H7 (cell line): Measurements from ENCODE around the gene AGBL3. TPM values are rescaled to one million over a fixed set of nuclear protein-coding genes. Genes with fewer than 3 reads are reported as not detected.
"Not testable (repeated sequence)": the region's sequence is repeated elsewhere in the genome, so short reads cannot be mapped to it uniquely, and the experiment has no call there.

Experiments
- DNase-seq: peaks from one replicate; pipeline ENCODE4 v3.0.0; 2012
- H3K27me3 ChIP-seq: 2 replicates; pipeline ENCODE4 v1.6.0; 2011; ENCODE audit warnings: mild to moderate bottlenecking, low read length; ENCODE audit not compliant: control insufficient read depth, insufficient read depth
- H3K36me3 ChIP-seq: replicated peaks from 2 replicates; pipeline ENCODE4 v1.5.1; 2011; ENCODE audit warnings: low read length; ENCODE audit not compliant: control insufficient read depth, insufficient read depth
- H3K4me3 ChIP-seq: 2 replicates; pipeline ENCODE4 v1.5.1; 2011; ENCODE audit warnings: low read depth, mild to moderate bottlenecking, control low read depth, low read length, moderate library complexity; ENCODE audit not compliant: insufficient read depth
- total RNA-seq: library from RNA; depleted of rRNA; stranded (reverse); fragments of >200 nt; shearing (Covaris generic); gene quantifications from 2 replicates; pipeline ENCODE4 v1.2.3, GENCODE V29; 2014

AGBL3 gene
- total RNA-seq, 1 experiment from 2014 or later = 1.7 TPM

GRCh38 chr7:135169141-135169963, 183.0 kb downstream of the AGBL3 start:
- Histone ChIP-seq H3K36me3 (peaks cover 36% of the 10 kb centered on the region), H3K4me3 (peak overlapping the region; percentile 91), H3K27me3 (no peaks in the 10 kb centered on the region)
- peak; percentile 80 for DNase-seq

GRCh38 chr7:135169964-135170273, 183.6 kb downstream of the AGBL3 start:
- Histone ChIP-seq H3K27me3 (no peaks in the 10 kb centered on the region), H3K4me3 (peak overlapping the region; percentile 91), H3K36me3 (peaks cover 34% of the 10 kb centered on the region)
- no peak for DNase-seq

DNA sequence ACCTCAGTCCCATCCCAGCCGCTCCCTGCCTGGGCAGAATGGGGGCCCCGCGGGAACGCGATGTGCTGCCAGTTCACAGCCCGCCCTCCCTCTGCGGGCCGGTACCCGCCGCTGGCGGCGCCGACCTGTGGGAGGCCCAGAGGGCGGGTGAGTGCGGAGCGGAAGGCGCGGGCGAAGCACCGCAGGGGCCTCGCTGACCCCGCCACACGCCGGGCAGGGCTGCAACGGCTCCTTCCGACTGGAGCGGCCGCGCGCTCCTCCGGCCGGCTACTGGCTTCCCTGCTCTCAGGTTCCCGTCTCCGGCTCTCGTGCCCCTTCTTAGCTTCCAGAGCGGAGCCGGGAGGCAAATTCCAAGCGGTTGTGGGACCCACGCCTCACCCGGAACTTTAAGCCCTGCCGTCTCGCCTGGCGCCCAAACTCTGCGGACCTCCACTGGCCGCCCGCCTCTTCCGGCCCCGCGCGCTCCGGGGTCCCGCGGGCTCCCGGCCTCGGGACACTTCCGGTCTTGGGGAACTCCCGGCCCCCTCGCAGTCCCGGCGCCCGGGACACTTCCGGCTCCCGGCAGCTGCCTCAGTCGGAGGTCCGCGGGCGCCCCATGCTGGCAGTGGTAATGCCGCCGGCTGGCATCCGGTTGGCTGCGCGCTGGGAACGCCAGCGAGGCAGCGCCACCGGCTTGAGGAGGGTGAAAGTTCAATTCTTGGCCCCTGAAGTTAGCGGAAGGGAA, 184.1 kb downstream of the AGBL3 start, which contains the start of gene CYREN:
Gene CYREN, minus strand, starts transcription at position 434 of the 724 bp plus-strand sequence. CDS start 1,785 bp downstream, outside the sequence.
- Histone ChIP-seq H3K36me3 (peaks cover 32% of the 10 kb centered on the region), H3K27me3 (no peaks in the 10 kb centered on the region), H3K4me3 (peak within 1 kb of the TSS; percentile 91)
- DNase-seq = peak; percentile 94

GRCh38 chr7:135170998-135171481, 184.7 kb downstream of the AGBL3 start:
- DNase-seq, H3K27me3 ChIP-seq: not testable (repeated sequence)
- peak overlapping the region; percentile 91 for H3K4me3 ChIP-seq
- H3K36me3 ChIP-seq = peaks cover 26% of the 10 kb centered on the region

- DNase-seq = peak; percentile 27
- not testable (repeated sequence) for H3K4me3 ChIP-seq, H3K27me3 ChIP-seq
- peaks cover 19% of the 10 kb centered on the region for H3K36me3 ChIP-seq
Measured at GRCh38 chr7:135171581-135172291, 185.4 kb downstream of the AGBL3 start.

DNA sequence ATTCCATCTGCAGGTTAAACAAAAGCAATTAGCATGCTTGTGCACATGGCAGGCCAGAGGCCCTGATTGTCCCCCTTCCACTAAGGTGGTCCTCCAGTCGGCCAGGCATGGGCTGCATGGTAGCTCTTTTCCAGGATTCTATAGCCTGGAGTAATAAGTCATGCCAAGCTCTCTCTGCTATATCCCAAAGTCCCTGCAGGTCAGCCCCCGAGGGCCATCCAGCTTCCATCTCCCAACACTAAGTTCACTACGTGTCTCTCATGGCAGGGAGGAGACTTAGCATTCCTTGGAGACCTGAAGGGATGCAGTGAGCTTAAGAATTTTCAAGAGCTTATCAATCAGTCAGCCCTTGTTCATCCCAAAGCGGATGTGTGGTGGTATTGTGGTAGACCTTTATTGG, 187.6 kb downstream of the AGBL3 start:
- not testable (repeated sequence) for H3K36me3 ChIP-seq, H3K4me3 ChIP-seq, DNase-seq, H3K27me3 ChIP-seq

DNA sequence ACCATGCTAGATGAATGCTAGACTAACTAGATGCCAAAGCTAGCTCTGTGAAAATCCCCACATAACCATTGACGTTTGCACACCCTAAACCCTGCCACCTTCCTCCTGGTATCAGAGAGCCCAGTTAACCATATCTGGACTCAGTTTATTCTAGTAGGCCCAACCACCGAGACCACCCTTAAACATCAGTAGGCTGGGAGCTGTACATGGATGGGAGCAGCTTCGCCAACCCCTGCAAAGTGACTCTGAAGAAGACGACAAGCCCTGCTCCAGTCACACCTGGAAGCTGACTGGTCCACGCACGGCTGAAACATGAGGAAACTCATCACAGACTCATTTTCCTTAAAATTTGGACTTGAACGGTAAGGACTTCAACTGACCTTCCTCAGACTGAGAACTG, 188.6 kb downstream of the AGBL3 start:
- DNase-seq = no peak
- Histone ChIP-seq H3K36me3 (no peaks in the 10 kb centered on the region), H3K4me3 (no peak overlapping the region), H3K27me3 (no peaks in the 10 kb centered on the region)

DNA sequence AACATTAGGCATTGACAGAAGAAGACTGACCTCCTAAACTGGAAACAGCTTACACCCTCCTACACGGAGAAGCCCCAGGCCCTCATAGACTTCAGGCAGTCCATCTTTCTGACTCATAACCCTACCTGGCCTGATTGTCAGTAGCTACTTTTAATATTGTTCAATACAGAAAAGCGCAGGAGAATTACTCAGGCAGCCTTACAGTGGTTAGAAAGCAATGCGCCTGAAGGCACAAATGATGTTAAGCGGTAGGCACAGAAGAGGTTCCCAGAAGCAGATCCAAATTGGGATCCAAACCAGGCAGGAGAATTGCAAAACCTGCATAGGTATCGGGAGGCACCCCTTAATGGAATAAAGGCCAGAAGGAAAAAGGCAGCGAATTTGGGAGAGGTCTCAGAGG, 189.6 kb downstream of the AGBL3 start:
- H3K27me3 ChIP-seq = no peaks in the 10 kb centered on the region
- no peak for DNase-seq
- no peaks in the 10 kb centered on the region for H3K36me3 ChIP-seq
- no peak overlapping the region for H3K4me3 ChIP-seq

DNA sequence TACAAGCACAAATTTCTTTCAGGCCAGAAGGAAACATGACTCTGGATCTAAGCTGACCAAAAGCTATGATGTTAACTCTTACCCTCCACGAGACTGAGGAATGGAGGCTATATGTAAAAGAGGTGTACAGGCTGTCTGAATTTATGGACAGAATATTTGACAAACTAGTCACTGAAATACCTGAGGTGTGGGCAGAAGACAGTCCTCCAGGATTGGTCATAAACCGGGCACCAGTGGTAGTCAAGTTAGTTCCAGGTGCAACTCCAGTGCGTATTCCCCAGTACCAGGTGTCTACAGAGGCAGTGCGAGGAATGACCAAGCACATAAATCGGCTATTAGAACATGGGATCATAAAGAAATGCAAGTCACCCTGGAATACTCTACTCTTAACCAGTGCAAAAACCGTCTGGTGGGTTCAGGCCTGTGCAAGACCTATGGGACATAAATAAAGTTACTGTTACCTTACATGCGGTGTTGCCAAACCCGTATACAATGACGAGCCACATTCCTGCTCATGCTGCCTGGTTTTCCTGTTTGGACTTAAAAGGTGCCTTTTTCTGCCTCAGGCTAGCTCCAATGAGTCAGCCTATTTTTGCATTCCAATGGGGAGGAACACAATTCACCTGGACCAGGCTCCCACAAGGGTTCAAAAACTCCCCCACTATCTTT, 190.9 kb downstream of the AGBL3 start:
- DNase-seq = no peak
- Histone ChIP-seq H3K27me3 (no peaks in the 10 kb centered on the region), H3K36me3 (no peaks in the 10 kb centered on the region), H3K4me3 (no peak overlapping the region)

DNA sequence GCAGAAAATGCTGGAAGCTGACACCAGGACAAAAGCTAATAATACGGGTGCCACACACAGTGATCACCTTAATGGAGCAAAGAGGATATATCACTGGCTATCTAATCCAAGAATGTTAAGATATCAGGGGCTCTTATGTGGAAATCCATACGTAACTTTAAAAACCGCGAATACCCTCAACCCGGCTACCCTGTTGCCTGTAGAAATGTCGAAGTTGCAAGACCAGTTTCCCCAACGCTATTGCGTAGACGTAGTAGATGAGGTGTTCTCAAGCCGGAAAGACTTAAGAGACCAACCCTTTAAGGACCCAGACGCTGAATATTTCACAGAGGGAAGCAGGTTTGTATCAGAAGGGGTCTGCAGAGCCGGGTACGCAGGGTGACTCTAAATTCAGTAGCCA, 192.1 kb downstream of the AGBL3 start:
- Histone ChIP-seq H3K36me3 (no peaks in the 10 kb centered on the region), H3K4me3 (no peak overlapping the region), H3K27me3 (no peaks in the 10 kb centered on the region)
- DNase-seq = no peak

DNA sequence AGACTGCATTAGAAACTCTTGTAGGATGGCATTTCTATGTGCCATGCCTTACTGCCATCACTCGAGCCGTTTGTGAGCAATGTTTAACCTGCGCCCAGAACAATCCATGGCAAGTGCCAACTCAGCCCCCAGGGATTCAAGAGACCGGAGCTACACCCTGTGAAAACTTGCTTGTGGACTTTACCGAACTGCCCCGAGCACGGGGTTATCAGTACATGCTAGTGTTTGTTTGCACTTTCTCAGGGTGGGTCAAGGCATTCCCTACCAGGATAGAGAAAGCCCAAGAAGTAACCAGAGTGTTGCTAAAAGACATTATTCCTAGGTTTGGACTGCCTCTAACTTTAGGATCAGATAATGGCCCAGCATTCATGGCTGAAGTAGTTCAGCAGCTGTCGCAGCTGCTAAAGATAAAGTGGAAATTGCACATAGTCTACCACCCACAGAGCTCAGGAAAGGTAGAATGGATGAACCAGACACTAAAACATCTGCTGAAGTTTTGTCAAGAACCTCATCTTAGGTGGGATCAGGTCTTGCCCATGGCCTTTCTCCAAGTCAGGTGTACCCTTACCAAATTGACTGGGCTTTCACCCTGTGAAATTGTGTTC, 193.1 kb downstream of the AGBL3 start:
- Histone ChIP-seq H3K27me3 (no peaks in the 10 kb centered on the region), H3K36me3 (0 out of 2 replicates have a peak, but pooled peaks cover 1% of the 10 kb centered on the region), H3K4me3 (no peak overlapping the region)
- no peak for DNase-seq

DNA sequence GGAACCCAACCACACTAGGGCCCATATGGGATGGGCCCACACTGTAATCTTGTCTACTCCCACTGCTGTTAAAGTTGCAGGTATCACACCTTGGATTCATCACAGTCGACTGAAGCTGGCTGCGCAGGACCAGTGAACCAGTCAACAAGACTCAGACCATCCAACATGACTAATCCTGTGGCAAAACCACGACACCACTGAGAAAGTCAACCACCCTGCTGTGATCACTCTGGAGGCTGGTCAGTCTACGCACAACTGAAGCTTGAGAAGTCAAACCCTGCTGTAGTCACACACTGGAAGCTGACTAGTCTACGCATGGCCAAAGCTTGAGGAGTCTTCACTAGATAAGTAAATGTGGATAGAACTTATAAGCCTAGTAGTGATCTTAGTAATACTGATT, 193.8 kb downstream of the AGBL3 start:
- Histone ChIP-seq H3K4me3 (no peak overlapping the region), H3K27me3 (no peaks in the 10 kb centered on the region)
- no peak for DNase-seq

GRCh38 chr7:135181261-135181928, 195.1 kb downstream of the AGBL3 start:
- no peak for DNase-seq
- Histone ChIP-seq H3K4me3 (no peak overlapping the region), H3K27me3 (no peaks in the 10 kb centered on the region), H3K36me3 (peaks cover 6% of the 10 kb centered on the region)

More for the DNA sequence above, 193.8 kb downstream of the AGBL3 start:
- 0 out of 2 replicates have a peak, but pooled peaks cover 1% of the 10 kb centered on the region for H3K36me3 ChIP-seq
